GM12878 (cell line): ENCODE measurements around the gene LRP8. TPM values are rescaled to one million over a fixed set of nuclear protein-coding genes. Genes with fewer than 3 reads are reported as not detected.

Source experiments
- BCL3 ChIP-seq: IDR thresholded peaks from 2 replicates; pipeline ENCODE4 v1.6.1; 2011; ENCODE audit warnings: borderline replicate concordance, low read depth, mild to moderate bottlenecking, moderate library complexity, low read length; ENCODE audit not compliant: insufficient read depth, poor library complexity, severe bottlenecking
- BRCA1 ChIP-seq: IDR thresholded peaks from 2 replicates; pipeline ENCODE4 v1.6.1; 2011; ENCODE audit warnings: low read depth, low read length, improper control_type of control experiment
- CBFB ChIP-seq: IDR thresholded peaks from 2 replicates; pipeline ENCODE4 v1.6.1; 2016; ENCODE audit warnings: antibody characterized with exemption, low read depth
- GATAD2B ChIP-seq: fragments of 450-650 bp; conservative IDR thresholded peaks from 2 replicates; pipeline ENCODE4 v1.6.1; 2017; ENCODE audit warnings: low read depth, mild to moderate bottlenecking, moderate library complexity
- MYB ChIP-seq: fragments of 150-350 bp; IDR thresholded peaks from 2 replicates; pipeline ENCODE4 v1.6.1; 2014; ENCODE audit warnings: mild to moderate bottlenecking, low read depth, low read length, borderline replicate concordance
- PML ChIP-seq: IDR thresholded peaks from 2 replicates; pipeline ENCODE4 v1.6.1; 2012; ENCODE audit warnings: low read length, inconsistent platforms
- POLR2A ChIP-seq: IDR thresholded peaks from 2 replicates; pipeline ENCODE4 v1.6.1; 2011; ENCODE audit warnings: low read depth, mild to moderate bottlenecking, low read length
- POLR2AphosphoS2 ChIP-seq: IDR thresholded peaks from 2 replicates; pipeline ENCODE4 v1.6.1; 2011; ENCODE audit warnings: low read depth, mild to moderate bottlenecking, low read length, improper control_type of control experiment, moderate library complexity
- PRDM15 ChIP-seq: fragments of 450-650 bp; formaldehyde crosslinking; IDR thresholded peaks from 2 replicates; pipeline ENCODE4 v1.4.0; 2020; ENCODE audit warnings: mild to moderate bottlenecking, moderate library complexity
- REST ChIP-seq: IDR thresholded peaks from 2 replicates; pipeline ENCODE4 v1.6.1; 2012; ENCODE audit warnings: mild to moderate bottlenecking, low read depth, low read length
- SRF ChIP-seq, 2 experiments: IDR thresholded peaks; 2 replicates each; pipeline ENCODE4 v1.6.1; 2011; ENCODE audit warnings: low read depth in 2 of 2, low read length in 2 of 2, mild to moderate bottlenecking in 1 of 2, moderate library complexity in 1 of 2
- ZSCAN29 ChIP-seq: fragments of 450-650 bp; IDR thresholded peaks from 2 replicates; pipeline ENCODE4 v1.6.1; 2017; ENCODE audit warnings: mild to moderate bottlenecking, moderate library complexity
- polyA plus RNA-seq, 11 experiments: library from polyadenylated mRNA; depleted of rRNA in 4 of 11; unstranded in 6 of 11; stranded (reverse) in 5 of 11; fragments of >200 nt; fragmentation: Nextera tagmentation in 4 of 11; fragmentation: Illumina TruSeq in 1 of 11; extraction: Ambion mirVana in 4 of 11; extraction: Trizol in 1 of 11; gene quantifications; 1 replicate in 1 of 11; 2 replicates in 10 of 11; pipeline versions ENCODE4 v1.2.1 to v1.2.3, GENCODE V29; 2011 to 2016; ENCODE audit warnings: inconsistent platforms in 2 of 11, missing spikeins in 2 of 11, low read depth in 1 of 11
- total RNA-seq, 4 experiments: library from RNA; depleted of rRNA in 3 of 4; stranded (reverse); fragments of >200 nt in 3 of 4; fragmentation: Illumina TruSeq in 1 of 4; extraction: Trizol in 1 of 4; gene quantifications; 2 replicates each; pipeline versions ENCODE4 v1.2.1 to v1.2.3, GENCODE V29; 2013 to 2021

LRP8 gene
- total and polyA plus RNA-seq, 10 of the 15 experiments (the other 5 are each of a cell fraction or from before 2014, with no cell fraction given) = 2.8 to 40.5 (median 22.3) TPM

- 0 out of 2 replicates have a peak, but pooled peaks have one; percentile 40 for TF ChIP-seq REST
- peak; percentile 45; the same call in 1 of the 2 replicates for TF ChIP-seq CBFB
- peak; percentile 96 for TF ChIP-seq GATAD2B
- TF ChIP-seq SRF (IDR thresholded peaks at IDR 0.05; ENCODE audit: low read depth in 2 of 2, low read length in 2 of 2) = peak; percentile 91 to 96
- TF ChIP-seq BRCA1 = no peak
- no peak for TF ChIP-seq MYB
- TF ChIP-seq PML = peak; percentile 78; the same call in 1 of the 2 replicates
- TF ChIP-seq BCL3 = peak; percentile 15
- TF ChIP-seq ZSCAN29 = 0 out of 2 replicates have a peak, but pooled peaks have one; percentile 36
- no peak for TF ChIP-seq PRDM15 (CRISPR knock-in tag)
- peak; percentile 93 for TF ChIP-seq POLR2AphosphoS2
- TF ChIP-seq POLR2A = peak; percentile 99
Observed at GRCh38 chr1:53196485-53197290, 131.2 kb downstream of the LRP8 start, which contains the start of gene CPT2 (continued).
